HG03064 (cell line): ENCODE measurements around the gene ANKRD11.
"Not testable (repeated sequence)": the region's sequence is repeated elsewhere in the genome, so short reads cannot be mapped to it uniquely, and the experiment has no call there.

ENCODE experiments used
- ATAC-seq: cut with Tn5 transposase; IDR thresholded peaks from one replicate; pipeline ENCODE4 v1.9.1; 2021; ENCODE audit warnings: low read depth; ENCODE audit not compliant: unreplicated experiment

ANKRD11 gene

DNA sequence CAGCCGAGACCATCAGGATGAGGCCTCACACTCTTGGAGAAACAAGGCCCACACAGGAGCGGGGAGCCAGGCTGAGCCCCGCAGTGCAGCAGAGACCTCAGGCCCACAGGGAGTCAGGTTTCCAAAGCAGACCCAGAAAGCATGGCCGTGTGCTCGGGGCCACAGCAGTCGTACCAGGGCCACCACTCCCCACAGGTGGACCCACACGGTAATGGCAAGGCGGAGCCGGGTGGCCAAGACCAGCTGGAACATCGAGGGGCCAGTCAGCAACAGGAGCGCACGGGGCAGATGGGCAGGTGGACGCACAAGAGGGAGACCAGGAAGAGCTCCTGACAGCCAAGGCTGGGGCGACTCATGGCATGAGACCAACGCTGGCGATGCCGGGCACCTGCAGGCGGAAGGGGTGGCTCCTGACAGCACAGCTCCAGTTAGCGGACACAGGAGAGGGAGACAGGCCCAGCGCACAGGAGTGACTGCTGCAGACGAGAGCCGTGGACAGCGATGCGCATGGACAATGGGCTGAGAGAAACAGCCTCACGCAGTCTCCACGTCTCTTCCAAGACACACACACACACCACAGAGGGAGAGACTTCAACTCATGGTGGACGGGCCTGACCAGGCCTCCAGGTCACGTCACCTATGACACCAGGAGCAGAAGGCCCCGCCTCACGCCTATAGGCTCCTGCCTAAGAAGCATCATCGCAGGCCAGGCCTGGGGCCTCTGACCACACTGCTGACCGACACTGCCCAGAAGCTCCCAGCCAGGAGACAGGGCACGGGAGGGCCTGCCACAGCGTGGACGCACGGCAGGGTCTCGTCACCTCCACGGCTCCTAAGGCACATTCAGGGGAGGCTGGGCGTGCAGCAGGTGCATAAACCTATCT is 214.3 kb downstream of the ANKRD11 start:
- ATAC-seq = no peak

DNA sequence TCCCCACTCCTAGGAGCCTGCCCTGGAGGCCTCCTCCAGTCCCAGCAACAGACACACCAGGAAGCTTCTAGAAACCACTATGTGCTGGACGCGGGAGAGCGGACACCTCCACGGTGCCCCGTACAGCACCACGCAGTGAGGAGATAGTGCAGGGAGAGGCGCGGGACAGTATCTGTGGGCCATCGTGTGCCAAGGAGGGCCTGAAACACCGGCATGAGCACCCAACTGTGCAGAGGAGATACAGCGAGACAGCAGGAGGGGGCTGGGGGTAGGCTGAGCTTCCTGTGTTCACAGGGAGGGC is 215.1 kb downstream of the ANKRD11 start:
- ATAC-seq = no peak

DNA sequence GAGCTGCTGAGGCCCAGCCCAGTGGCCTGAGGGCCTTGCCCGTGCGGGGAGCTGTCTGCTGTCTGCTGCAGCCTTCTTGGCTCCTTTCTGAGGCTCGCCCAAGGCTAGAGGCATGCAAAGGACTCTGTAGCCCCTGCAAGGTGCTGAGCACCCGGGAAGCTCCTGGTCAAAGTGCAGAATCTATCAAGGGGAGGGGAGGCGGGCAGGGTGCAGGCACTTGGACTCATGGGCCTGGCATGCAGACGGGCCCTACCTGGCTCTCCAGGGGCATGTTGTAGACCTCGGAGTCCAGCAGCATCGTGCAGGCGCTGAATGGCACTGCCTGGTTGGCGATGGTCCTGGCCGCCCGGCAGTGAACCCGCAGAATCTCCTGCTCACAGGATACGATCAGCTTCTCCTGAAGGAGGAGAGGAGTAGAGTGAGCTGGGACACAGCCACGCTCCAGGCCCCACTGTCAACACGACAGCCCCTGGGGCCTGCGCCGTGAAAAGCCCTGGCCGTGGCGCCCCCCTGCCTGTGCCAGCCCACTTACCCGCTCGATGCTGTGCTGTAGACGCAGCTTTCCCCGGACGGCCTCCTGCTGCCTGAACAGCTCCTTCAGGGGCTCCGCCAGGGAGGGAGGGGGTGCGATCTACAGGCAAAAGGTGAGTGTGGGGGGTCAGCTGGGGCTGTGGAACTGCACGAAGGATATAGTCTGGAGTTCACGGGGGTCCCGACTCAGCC is 215.6 kb downstream of the ANKRD11 start:
- ATAC-seq = no peak

- ATAC-seq = no peak
These were observed 216.5 kb downstream of the ANKRD11 start for GRCh38 chr16:89273741-89274472.

- ATAC-seq = no peak
These were observed 217.7 kb downstream of the ANKRD11 start for GRCh38 chr16:89272631-89273030.

GRCh38 chr16:89270666-89271345 is 219.6 kb downstream of the ANKRD11 start:
- no peak for ATAC-seq

GRCh38 chr16:89269805-89270665 is 220.3 kb downstream of the ANKRD11 start:
- no peak for ATAC-seq

DNA sequence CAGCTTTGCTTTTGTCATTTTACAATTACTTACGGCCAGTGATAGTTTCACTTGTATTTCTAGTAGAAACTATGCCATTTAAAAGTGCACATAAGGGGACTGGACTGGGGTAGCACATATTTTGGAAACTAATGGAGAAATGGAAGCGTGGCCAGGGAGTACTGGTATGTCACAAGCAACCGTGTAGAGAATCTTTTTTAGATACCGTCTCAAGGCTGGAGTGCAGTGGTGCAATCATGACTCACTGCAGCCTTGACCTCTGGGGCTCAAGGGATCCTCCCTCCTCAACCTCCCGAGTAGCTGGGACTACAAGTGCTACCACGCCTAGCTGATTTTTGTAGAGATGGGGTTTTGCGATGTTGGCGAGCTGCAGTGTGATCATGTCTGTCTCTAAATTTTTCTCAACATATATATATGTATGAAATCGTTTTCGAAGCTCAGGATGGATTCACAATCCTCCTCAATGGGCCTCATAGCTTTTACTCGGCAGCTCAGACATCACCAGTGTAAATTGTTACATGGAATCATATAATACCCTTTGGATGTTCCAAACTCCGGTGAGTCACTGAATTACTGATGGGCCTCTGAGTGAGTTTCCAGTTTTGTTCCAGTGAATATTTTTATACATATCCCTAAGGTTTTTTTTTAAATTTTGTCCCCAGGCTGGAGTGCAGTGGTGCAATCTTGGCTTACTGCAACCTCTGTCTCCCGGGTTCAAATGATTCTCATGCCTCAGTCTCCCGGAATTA is 221.2 kb downstream of the ANKRD11 start:
- no peak for ATAC-seq

DNA sequence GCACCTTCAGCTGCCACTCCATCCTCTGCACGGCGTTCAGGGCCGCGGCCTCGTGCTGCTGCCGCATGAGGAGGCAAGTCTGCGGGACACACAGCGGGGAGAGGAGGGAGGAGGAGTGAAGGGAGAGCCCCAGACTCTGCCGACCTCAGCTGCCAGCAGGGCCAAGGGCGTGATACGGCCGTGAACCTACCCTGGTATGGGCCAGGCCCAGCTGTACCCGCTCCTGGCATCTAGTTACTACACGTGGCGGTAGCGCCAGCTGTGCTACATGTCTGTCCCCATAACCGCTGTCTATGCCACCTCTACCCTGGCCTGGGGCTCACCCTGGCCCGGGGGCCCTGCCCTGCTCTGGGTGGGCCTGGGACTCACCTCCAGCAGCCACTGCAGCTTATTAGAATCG is 221.8 kb downstream of the ANKRD11 start:
- no peak for ATAC-seq

DNA sequence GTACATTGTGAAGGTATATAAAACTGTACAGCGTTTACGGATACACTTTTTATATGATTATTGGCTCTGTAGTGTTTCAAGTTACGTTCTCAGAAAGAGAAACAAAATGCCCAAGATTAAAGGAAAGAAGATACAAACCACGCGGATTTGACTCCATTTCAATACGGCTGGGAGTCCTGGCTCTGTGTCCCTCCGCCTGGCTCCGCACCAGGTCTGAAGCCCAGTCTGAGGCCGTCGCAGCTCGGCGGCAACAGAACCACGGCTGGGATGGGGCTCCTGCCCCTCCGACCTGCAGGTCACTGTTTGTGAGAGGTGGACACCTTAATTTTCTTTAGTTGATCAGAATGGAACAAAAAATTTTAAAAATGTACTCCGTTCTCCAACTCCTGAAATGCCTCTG is 222.6 kb downstream of the ANKRD11 start:
- ATAC-seq = not testable (repeated sequence)

GRCh38 chr16:89266521-89267134 is 223.7 kb downstream of the ANKRD11 start:
- ATAC-seq = no peak

DNA sequence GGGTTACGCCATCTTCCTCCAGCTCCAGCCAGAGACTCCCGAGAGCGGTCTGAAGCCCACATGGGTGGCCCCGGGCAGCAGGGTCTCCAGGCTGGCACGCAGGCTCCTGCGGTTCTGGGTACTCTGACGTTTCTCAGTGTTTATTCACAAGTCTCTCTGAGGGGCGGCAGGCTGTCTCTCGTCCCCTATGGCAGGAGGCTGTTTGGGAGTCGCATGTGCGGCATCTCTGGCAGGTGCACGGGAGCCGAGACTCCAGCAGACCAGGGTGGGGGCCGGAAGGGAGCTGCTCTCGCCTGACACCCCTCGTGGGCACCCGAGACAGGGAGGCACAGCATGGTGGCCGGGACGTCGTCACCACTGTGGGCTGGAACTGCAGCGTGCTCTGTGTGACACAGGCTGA is 224.7 kb downstream of the ANKRD11 start:
- ATAC-seq = no peak

DNA sequence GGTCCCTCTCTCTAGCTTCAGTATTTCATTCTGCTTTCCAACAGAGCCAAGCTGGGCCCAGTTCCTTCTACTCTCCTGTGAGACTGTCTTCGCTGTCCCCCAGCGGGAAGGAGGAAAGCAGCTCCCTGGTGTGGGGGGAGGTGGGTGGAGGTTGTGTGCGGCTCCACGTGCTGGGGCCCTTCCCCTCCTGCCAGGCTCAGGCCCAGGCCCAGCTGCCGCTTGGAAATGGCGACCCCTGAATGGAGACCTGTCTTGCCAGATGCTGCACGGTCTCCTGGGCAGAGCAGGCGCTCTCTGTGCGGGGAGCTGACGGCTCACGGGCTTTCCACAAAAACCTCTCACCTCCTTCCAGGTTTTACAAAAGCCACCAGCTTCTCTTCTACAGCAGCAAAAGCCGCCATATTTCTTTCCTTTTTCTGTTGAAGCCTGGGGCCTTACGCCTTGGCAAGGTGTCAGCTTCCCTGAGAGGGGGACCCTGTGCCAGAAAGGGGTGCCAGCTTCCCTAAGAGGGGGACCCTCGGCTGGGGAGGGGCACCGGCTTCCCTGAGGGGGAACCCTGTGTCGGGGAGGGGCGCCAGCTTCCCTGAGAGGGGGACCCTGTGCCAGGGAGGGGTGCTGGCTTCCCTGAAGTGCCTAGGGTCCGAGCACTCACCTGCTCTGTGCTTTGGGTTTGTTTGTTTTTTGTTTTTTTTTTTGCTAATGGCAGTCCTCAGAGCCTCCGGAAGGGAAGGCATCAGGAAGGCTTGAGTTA is 225.4 kb downstream of the ANKRD11 start:
- ATAC-seq = no peak

GRCh38 chr16:89261691-89262563 is 228.4 kb downstream of the ANKRD11 start:
- no peak for ATAC-seq

DNA sequence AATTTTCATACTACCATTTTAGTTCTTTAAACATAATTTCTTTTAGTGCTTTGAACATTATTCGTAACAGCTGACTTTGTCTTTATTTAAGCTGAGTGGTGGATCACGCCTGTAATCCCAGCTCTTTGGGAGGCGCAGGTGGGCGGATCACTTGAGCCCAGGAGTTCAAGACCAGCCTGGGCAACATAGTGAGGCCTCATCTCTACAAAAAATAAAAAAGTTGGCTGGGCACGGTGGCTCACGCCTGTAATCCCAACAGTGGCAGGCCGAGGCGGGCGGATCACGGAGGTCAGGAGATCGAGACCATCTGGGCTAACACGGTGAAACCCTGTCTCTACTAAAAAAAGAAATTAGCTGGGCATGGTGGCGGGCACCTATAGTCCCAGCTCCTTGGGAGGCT is 230.5 kb downstream of the ANKRD11 start:
- not testable (repeated sequence) for ATAC-seq

GRCh38 chr16:89257757-89258465 is 232.4 kb downstream of the ANKRD11 start:
- no peak for ATAC-seq
